Immature natural killer cell (primary cell): Measurements from ENCODE around the gene AFAP1. TPM values are rescaled to one million over a fixed set of nuclear protein-coding genes. Genes with fewer than 3 reads are reported as not detected.
A peak's percentile ranks its signal among the peaks of the same experiment; 100 is the strongest.

Experiments
- DNase-seq, 3 donors: peaks; one replicate each; pipeline ENCODE4 v3.0.0; 2022; ENCODE audit warnings: mixed read lengths in 1 of 3
- H3K27ac Mint-ChIP-seq, 6 donors: one replicate each; pipeline ENCODE4 v1.8.0; 2020; ENCODE audit warnings: mixed read lengths in 6 of 6, mild to moderate bottlenecking in 5 of 6, inconsistent platforms in 4 of 6, moderate library complexity in 3 of 6
- H3K27me3 Mint-ChIP-seq, 3 donors: one replicate each; pipeline ENCODE4 v1.8.0; 2020 to 2021; ENCODE audit warnings: low read depth in 3 of 3, mild to moderate bottlenecking in 3 of 3, mixed read lengths in 3 of 3, moderate library complexity in 3 of 3, inconsistent platforms in 1 of 3
- H3K36me3 Mint-ChIP-seq, 3 donors: one replicate each; pipeline ENCODE4 v1.8.0; 2020; ENCODE audit warnings: mixed read lengths in 3 of 3, inconsistent platforms in 2 of 3, mild to moderate bottlenecking in 2 of 3
- H3K4me1 Mint-ChIP-seq, 2 donors: one replicate each; pipeline ENCODE4 v1.8.0; 2020; ENCODE audit warnings: inconsistent platforms in 2 of 2, mild to moderate bottlenecking in 2 of 2, mixed read lengths in 2 of 2, moderate library complexity in 1 of 2
- H3K4me3 Mint-ChIP-seq, 5 donors: one replicate each; pipeline ENCODE4 v1.8.0; 2020; ENCODE audit warnings: mild to moderate bottlenecking in 5 of 5, mixed read lengths in 5 of 5, inconsistent platforms in 3 of 5, moderate library complexity in 3 of 5
- H3K9me3 Mint-ChIP-seq, 6 donors: one replicate each; pipeline ENCODE4 v1.8.0; 2020; ENCODE audit warnings: mild to moderate bottlenecking in 6 of 6, mixed read lengths in 6 of 6, inconsistent platforms in 4 of 6, moderate library complexity in 3 of 6
- polyA plus RNA-seq, 3 donors: library from polyadenylated mRNA; unstranded; fragments of 300-500 nt; fragmentation: Illumina TruSeq; gene quantifications; one replicate each; pipeline ENCODE4 v1.2.3, GENCODE V29; 2021

The AFAP1 gene
- polyA plus RNA-seq, 3 donors from 2014 or later: 0.32 to 1.2 TPM; not detected in 1

DNA sequence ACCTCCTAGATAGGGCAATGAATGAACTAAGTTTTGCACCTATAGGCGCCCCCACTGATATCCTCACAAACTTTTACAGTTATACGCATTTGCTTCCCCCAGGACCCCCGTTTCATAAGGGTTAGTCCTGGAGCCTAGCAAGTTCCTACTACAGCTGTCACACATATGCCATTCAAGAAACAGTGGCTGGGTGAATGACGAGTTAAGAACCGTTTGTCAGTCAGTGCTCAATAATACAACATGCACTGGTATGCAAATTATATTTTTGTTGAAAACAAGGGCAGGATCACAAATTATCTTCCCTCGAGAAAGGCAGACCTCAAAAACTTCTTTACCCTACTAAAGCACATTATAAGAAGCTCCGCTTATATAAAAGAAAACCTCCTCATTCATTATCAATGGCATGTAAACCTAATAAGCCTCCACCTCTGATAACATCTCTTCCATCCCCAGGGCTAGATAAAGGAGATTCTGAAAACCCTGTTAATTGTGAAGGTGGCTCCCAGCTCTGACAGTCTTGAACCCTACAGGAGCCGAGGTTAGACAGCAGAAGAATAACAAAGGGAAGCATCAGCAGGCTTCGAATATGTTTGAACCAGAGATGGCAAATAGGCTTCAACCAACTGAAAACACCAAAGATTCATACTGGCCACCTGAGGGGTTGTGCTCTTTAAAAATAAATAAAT, 40.3 kb downstream of the AFAP1 start:
- DNase-seq: no peak
- Mint-ChIP-seq H3K36me3 (no peaks in the 10 kb centered on the region), H3K27me3 (peaks cover 0 to 8% (median 2%) of the 10 kb centered on the region in 3 donors)

DNA sequence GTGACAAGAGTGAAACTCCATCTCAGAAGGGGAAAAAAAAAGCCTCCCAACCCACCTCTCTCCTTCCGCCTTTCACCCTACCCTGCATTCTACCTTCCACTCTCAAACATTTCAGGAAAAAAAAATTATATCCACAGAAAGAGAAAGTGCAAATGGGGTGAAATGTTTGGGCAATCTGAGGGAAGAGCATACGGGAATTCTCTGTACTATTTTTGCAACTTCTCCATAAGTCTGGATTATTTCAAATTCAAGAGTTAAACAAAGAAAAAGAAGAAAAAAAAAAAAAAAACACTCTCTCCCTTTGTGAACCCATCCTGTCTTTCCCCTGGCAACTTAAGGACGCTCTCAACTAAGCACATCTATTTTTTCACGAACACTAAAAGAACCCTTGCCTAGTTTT, 41.3 kb downstream of the AFAP1 start:
- no peak overlapping the region for H3K27ac Mint-ChIP-seq
- H3K4me3 Mint-ChIP-seq: no peak overlapping the region

More for the DNA sequence above, 40.3 kb downstream of the AFAP1 start:
- Mint-ChIP-seq H3K27ac (no peak overlapping the region), H3K9me3 (no peaks in the 10 kb centered on the region), H3K4me1 (peaks cover 0 to 12% of the 10 kb centered on the region in 2 donors), H3K4me3 (no peak overlapping the region)

DNA sequence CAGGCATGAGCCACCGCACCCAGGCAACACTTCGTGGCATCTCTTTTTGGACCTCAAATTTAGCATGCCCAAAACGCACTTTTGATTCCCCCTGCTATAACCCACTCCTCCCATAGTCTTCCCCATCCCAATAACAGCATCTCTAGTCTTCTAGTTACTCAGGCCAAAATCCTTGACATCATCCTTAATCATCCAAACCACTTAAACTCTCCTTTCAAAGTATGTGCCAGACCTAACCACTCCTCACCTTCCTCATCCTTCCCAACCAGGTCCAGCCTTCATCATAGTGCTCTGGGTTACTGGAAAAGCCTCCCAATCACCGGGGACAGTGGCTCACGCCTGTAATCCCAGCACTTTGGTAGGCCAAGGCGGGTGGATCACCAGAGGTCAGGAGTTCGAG, 41.9 kb downstream of the AFAP1 start:
- Mint-ChIP-seq H3K36me3 (no peaks in the 10 kb centered on the region), H3K27me3 (peaks cover 0 to 8% (median 3%) of the 10 kb centered on the region in 3 donors), H3K27ac (no peak overlapping the region), H3K4me3 (no peak overlapping the region), H3K4me1 (peaks cover 0 to 10% of the 10 kb centered on the region in 2 donors), H3K9me3 (no peaks in the 10 kb centered on the region)
- DNase-seq: no peak

More for the DNA sequence above, 41.3 kb downstream of the AFAP1 start:
- Mint-ChIP-seq H3K9me3 (no peaks in the 10 kb centered on the region), H3K4me1 (peaks cover 0 to 12% of the 10 kb centered on the region in 2 donors), H3K36me3 (no peaks in the 10 kb centered on the region), H3K27me3 (peaks cover 0 to 8% (median 3%) of the 10 kb centered on the region in 3 donors)
- DNase-seq: no peak

DNA sequence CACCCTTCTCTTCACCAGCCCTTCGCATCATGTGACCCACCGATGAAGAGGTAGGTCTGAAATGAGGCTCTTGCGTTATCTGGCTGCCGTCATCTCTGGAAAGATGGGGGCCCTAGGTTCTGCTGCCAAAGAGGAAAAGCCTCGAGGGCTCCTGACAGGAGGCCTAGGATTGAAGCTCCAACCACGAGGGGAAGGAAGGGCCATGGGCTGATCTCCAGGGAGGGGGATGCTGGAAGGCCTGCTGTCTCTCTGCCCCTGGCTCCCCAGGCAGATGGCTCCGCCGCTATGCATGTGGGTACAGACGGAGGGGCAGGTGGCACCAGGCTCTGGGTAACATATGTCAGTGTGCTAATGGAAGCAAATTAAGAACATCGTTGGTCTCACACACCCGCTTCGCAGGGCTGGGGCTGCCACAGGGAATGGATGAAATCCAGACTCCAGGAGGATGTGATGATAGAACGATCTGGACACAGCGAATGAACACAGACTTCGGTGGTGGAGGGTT, 44.9 kb downstream of the AFAP1 start:
- no peaks in the 10 kb centered on the region for H3K4me1 Mint-ChIP-seq
- H3K9me3 Mint-ChIP-seq: peaks cover 0 to 3% (median 0%) of the 10 kb centered on the region in 6 donors
- no peak overlapping the region for H3K4me3 Mint-ChIP-seq
- no peak overlapping the region for H3K27ac Mint-ChIP-seq
- no peaks in the 10 kb centered on the region for H3K36me3 Mint-ChIP-seq
- H3K27me3 Mint-ChIP-seq: peaks cover 2 to 6% (median 3%) of the 10 kb centered on the region in 3 donors
- no peak for DNase-seq

DNA sequence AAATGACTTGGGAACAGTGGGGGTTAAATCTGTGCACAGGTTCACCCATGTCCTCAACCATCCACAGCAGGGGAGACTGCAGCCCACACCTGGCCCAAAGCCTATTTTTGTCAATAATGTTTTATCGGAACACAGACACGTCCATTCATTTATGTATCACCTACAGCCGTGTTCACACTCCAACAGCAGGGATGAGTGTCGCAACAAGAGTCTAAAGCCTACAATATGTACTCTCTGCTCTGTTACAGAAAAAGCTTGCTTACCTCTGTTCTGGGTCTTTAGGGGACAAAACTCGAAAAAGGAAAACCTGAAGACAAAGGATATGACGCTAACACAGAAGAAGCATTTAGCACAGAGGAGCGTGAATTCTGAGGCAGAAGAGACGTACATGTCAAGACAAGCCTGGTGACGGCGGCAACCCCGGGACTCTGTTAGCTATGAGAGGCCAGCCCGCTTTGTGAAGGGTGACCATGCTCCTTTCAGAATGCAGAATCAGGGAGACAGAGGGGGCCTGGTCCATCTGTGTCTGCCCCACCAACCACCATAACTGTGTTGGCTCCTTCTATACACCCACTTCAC, 45.5 kb downstream of the AFAP1 start:
- Mint-ChIP-seq H3K9me3 (peaks cover 0 to 3% (median 0%) of the 10 kb centered on the region in 6 donors), H3K36me3 (no peaks in the 10 kb centered on the region), H3K27ac (no peak overlapping the region), H3K4me3 (no peak overlapping the region), H3K27me3 (peaks cover 2 to 6% (median 3%) of the 10 kb centered on the region in 3 donors), H3K4me1 (no peaks in the 10 kb centered on the region)
- DNase-seq: no peak

DNA sequence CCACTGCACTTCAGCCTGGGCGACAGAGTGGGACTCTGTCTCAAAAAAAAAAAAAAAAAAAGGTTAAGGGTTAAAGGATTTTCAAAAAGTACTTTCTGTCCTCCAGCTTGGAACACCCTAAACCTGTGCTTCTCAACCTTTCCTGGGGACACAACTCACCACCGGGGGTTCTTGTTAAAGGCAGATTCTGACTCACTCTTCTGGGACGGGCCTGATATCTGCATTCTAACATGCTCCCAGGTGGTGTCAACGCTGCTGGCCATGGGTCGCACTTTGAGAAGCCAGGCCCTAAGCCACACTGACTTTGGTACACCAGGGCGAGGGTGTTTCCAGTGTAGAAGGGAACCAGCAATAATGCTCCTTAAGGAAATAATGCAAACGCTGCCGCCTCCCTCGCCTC, 46.1 kb downstream of the AFAP1 start:
- Mint-ChIP-seq H3K4me1 (no peaks in the 10 kb centered on the region), H3K36me3 (peaks cover 0 to under 1% (median under 1%) of the 10 kb centered on the region in 3 donors), H3K4me3 (no peak overlapping the region), H3K9me3 (peaks cover 0 to 5% (median 2%) of the 10 kb centered on the region in 6 donors), H3K27ac (no peak overlapping the region), H3K27me3 (peaks cover 2 to 6% (median 3%) of the 10 kb centered on the region in 3 donors)
- DNase-seq: no peak

DNA sequence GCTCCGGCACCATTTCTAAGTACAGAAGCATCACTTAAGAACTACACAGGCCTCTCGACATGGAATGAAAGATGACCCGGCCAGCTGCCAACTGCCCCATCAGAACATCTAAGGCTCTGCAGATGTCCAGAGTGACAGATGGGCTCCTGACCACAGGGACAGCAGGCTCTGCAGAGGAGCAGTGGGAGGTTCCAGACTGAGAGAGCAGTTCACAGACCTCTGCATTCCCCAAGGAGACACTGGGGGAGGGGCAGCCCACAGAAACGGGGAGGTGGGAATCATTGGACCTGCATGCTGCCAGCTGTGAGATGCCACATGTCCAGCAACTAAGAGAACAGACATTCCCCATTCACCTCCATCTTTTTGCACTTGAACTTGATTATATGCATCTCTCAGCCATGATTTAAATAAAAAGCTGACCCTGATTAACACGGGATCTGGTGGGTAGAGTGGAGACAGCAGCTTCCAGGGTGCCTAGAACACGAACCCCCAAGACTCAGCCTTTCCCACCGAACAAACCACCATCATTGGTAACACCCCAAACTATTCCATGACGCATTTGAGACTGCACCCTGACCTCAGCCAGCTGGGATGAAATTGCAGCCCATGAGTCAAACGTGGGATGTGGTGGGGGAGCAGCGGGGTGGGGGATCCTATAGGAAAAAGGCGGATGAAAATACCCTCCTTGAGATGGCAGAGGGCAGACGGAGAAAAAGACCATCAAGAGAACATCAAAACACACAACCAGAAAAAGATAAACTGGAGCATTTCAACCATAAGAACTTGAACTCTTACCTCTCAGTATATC, 47.2 kb downstream of the AFAP1 start:
- DNase-seq: no peak
- no peak overlapping the region for H3K4me3 Mint-ChIP-seq
- peaks cover 2 to 3% (median 3%) of the 10 kb centered on the region in 3 donors for H3K27me3 Mint-ChIP-seq
- H3K4me1 Mint-ChIP-seq: no peaks in the 10 kb centered on the region
- no peak overlapping the region for H3K27ac Mint-ChIP-seq
- H3K9me3 Mint-ChIP-seq: peaks cover 1 to 11% (median 8%) of the 10 kb centered on the region in 6 donors
- peaks cover 3 to 5% (median 5%) of the 10 kb centered on the region in 3 donors for H3K36me3 Mint-ChIP-seq

DNA sequence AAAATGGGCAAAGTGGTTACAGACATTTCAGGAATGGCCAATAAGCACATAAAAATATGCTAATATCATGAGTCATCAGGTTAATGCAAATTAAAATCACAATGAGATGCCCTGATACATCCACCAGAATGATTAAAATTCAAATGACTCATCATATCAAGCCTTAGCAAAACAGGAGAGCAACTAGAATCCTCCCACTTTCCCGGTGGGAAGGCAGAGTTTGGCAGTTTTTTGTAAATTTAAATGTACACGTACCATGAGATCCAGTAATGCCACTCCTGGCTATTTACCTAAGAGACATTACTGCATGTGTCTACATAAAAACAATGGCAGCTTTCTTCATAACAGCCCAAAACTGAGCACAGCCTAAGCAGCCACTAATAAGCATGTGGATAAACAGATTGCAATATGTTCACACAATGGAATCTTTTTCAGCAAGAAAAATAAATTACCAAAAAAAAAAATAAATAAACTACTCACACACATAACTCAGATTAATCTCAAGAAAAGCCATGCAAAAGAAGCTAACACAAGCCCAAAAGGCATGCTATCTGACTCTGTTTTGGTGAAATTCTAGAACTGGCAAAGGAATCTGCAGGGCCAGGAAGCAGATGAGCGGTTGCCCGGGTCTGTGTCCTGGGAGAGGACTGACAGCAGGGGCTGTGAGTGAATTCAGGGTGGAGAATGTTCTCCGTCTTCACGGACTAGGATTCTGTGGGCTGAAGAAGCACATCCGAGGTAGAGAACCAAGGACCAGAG, 48.8 kb downstream of the AFAP1 start:
- peak overlapping the region in 1 of 6 donors; percentile 3 for H3K27ac Mint-ChIP-seq
- peaks cover 3 to 5% (median 5%) of the 10 kb centered on the region in 3 donors for H3K36me3 Mint-ChIP-seq
- H3K4me1 Mint-ChIP-seq: no peaks in the 10 kb centered on the region
- DNase-seq: no peak
- peaks cover 1 to 16% (median 10%) of the 10 kb centered on the region in 6 donors for H3K9me3 Mint-ChIP-seq
- H3K4me3 Mint-ChIP-seq: no peak overlapping the region
- H3K27me3 Mint-ChIP-seq: peaks cover 1 to 8% (median 2%) of the 10 kb centered on the region in 3 donors

DNA sequence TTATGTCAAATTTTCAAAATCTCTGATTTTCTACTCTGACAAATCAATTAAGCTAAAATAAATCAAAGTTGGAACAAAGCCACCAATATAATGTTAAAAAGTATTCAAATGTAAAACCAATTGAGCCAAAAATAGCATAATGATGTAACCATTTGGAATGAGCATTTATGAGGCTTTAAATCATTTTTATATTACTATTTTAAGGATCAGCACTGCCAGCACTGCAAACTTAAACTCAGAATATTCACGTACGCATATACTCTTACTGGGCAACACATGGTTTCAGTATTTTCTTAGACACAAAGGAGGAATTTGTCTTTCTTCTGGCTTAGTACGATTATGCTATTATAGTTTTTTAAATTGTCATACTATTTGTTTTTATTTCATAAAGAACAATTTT, 52.2 kb downstream of the AFAP1 start:
- Mint-ChIP-seq H3K27ac (no peak overlapping the region), H3K9me3 (peaks cover 1 to 16% (median 10%) of the 10 kb centered on the region in 6 donors), H3K4me1 (no peaks in the 10 kb centered on the region), H3K4me3 (no peak overlapping the region), H3K27me3 (peaks cover 0 to 13% (median 3%) of the 10 kb centered on the region in 3 donors), H3K36me3 (peaks cover 3 to 5% (median 5%) of the 10 kb centered on the region in 3 donors)
- DNase-seq: no peak

DNA sequence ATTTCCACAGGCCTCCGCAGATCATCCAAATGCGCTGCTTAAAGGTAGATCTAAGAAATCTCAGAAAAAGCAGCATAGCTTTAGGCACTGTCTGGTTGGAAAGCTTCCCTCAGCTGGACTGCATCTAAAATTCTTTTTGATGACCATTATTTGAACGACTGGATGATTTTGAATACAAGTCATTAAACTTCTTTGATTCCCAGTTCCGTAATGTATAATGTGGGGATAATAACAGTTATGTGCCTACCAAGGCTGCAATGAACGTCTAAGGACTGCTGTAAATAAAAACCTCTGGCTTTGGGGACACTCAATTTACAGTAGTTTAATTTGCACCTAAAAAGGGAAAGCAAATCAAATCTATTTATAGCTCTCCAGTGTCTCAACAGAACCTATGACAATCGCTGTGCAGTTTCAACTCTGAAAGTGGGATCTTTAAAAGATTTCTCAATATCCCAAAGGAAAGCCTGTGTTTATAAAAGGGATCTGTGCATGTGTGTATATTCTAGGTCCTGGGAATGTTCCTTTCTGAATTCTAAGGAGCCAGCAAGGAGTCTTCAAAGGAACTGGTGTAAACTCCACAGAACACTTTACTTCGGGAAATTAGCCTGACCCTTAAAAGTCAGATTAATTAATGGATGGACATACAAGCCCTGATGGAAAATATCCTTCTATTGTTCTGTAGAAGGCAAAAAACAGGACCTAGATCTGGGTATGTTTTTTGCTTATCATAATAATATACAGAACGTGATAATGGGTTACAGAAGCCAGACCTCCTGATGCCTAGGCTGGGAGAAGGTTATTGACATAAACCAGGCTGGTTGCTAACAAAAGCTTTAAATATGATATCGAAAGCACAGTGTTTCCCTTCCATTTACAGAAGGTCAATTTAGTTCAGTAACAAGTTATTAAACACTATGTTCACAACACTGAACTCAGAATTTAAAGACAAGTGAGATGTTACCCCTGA, 53.4 kb downstream of the AFAP1 start:
- H3K27ac Mint-ChIP-seq: no peak overlapping the region
- no peak for DNase-seq
- H3K36me3 Mint-ChIP-seq: peaks cover 3 to 5% (median 5%) of the 10 kb centered on the region in 3 donors
- H3K4me1 Mint-ChIP-seq: no peaks in the 10 kb centered on the region
- peaks cover 0 to 14% (median 5%) of the 10 kb centered on the region in 3 donors for H3K27me3 Mint-ChIP-seq
- H3K4me3 Mint-ChIP-seq: no peak overlapping the region
- H3K9me3 Mint-ChIP-seq: peaks cover 1 to 16% (median 10%) of the 10 kb centered on the region in 6 donors

DNA sequence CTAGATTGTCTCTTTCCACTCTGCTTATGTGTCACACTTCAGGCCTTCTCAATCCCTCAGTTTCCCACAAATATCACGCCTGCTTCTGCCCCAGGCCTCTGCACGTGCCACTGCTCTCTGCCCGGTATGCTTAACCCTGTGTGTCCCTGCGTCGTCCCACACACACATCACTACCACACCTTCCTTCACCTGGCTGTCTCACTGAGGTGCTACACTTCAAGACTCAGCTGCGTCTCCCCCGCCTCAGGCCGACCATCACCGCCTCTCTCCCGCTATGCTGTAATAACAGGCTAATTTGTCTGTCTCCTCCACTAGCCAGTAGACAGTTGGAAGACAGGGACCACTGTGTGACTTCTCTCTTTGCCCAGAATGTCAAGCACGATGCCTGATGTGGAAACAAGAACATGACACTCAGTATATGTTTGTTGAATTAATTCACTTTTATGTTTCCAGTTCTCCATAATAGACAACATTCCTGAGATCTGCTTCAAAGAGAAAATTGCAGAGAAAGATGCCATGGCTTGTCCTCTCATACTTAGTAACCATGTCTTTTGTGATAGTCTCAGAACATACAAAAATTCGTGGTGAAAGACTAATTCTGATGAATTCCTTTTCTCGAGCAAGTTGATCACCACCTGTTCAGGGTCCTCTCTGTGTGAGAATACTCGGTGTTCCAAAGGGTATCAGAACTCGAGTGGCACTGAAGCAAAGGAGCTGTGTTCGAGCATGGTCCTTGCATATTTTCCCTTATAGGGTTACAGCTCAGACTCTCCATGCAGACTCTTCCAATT, 54.2 kb downstream of the AFAP1 start:
- peaks cover 1 to 16% (median 10%) of the 10 kb centered on the region in 6 donors for H3K9me3 Mint-ChIP-seq
- H3K27ac Mint-ChIP-seq: peak overlapping the region in 1 of 6 donors; percentile 13
- DNase-seq: no peak
- H3K27me3 Mint-ChIP-seq: peaks cover 2 to 16% (median 7%) of the 10 kb centered on the region in 3 donors
- H3K4me1 Mint-ChIP-seq: peaks cover 0 to 3% of the 10 kb centered on the region in 2 donors
- no peak overlapping the region for H3K4me3 Mint-ChIP-seq
- peaks cover 3 to 5% (median 5%) of the 10 kb centered on the region in 3 donors for H3K36me3 Mint-ChIP-seq
